PC-9 (cell line): ENCODE data around the gene ZNHIT2. TPM values are rescaled to one million over a fixed set of nuclear protein-coding genes. Genes with fewer than 3 reads are reported as not detected.

Experiments used
- BruUV-seq: library from RNA; stranded (reverse); fragments of 400-500 nt; replicated peaks from 2 replicates; lab custom pipeline; 2021; lab: Mats Ljungman, UMichigan
- CTCF ChIA-PET: fragments of 300-600 bp; sonication (Branson Sonifier 250); formaldehyde crosslinking; loops from one replicate; lab custom pipeline; 2022; ENCODE audit warnings: antibody characterized with exemption; lab: Charles Lee
- POLR2A ChIA-PET: fragments of 300-600 bp; sonication (Branson Sonifier 250); formaldehyde crosslinking; loops from one replicate; lab custom pipeline; 2022; ENCODE audit warnings: antibody characterized with exemption; ENCODE audit not compliant: unreplicated experiment; lab: Charles Lee
- DNase-seq, 2 experiments: peaks; one replicate each; pipeline versions ENCODE4 v3.0.0 to v3.0.0-alpha.2; 2015 to 2022; ENCODE audit warnings: mixed read lengths in 1 of 2
- H2AFZ ChIP-seq: fragments of 200-600 bp; sonication (generic); 2 replicates; pipeline ENCODE4 v1.8.1; 2017; ENCODE audit warnings: antibody characterized with exemption
- H3F3A ChIP-seq: fragments of 200-600 bp; sonication (generic); 2 replicates; pipeline ENCODE4 v1.8.1; 2017; ENCODE audit warnings: antibody characterized with exemption, mild to moderate bottlenecking, low read depth; ENCODE audit not compliant: insufficient read depth
- H3K27ac ChIP-seq: fragments of 200-600 bp; sonication (generic); 2 replicates; pipeline ENCODE4 v1.6.1; 2016; ENCODE audit warnings: mixed run types
- H3K27me3 ChIP-seq: fragments of 200-600 bp; sonication (generic); 2 replicates; pipeline ENCODE4 v1.6.1; 2016; ENCODE audit warnings: low read depth, mixed run types; ENCODE audit not compliant: insufficient read depth
- H3K36me3 ChIP-seq: fragments of 200-600 bp; sonication (generic); 2 replicates; pipeline ENCODE4 v1.6.1; 2016; ENCODE audit warnings: low read depth, mixed run types
- H3K4me1 ChIP-seq: fragments of 200-600 bp; sonication (generic); replicated peaks from 2 replicates; pipeline ENCODE4 v1.6.1; 2016; ENCODE audit warnings: mixed run types; ENCODE audit not compliant: insufficient read depth
- H3K4me2 ChIP-seq: fragments of 200-600 bp; sonication (generic); 2 replicates; pipeline ENCODE4 v1.6.1; 2017; ENCODE audit warnings: mixed run types
- H3K4me3 ChIP-seq: fragments of 200-600 bp; sonication (generic); 2 replicates; pipeline ENCODE4 v1.6.1; 2016; ENCODE audit warnings: mixed run types
- H3K79me2 ChIP-seq: fragments of 200-600 bp; sonication (generic); 2 replicates; pipeline ENCODE4 v1.6.1; 2017; ENCODE audit warnings: low read depth, mixed run types
- H3K9me2 ChIP-seq: fragments of 200-600 bp; sonication (generic); 2 replicates; pipeline ENCODE4 v1.8.1; 2017; ENCODE audit warnings: mild to moderate bottlenecking; ENCODE audit not compliant: insufficient read depth
- H3K9me3 ChIP-seq: fragments of 200-600 bp; sonication (generic); 2 replicates; pipeline ENCODE4 v1.8.1; 2016; ENCODE audit warnings: low read depth; ENCODE audit not compliant: insufficient read depth
- H4K20me1 ChIP-seq: fragments of 200-600 bp; sonication (generic); 2 replicates; pipeline ENCODE4 v1.8.1; 2017; ENCODE audit not compliant: insufficient read depth
- EZH2 ChIP-seq: fragments of 200-600 bp; sonication (generic); IDR thresholded peaks from 2 replicates; pipeline ENCODE4 v1.8.0; 2017; ENCODE audit warnings: antibody characterized with exemption, low read depth
- intact Hi-C: fragments of 100-400 bp; cut with micrococcal nuclease; formaldehyde crosslinking; loops from one replicate; pipeline ENCODE4 v1.10.0; 2022; ENCODE audit not compliant: unreplicated experiment
- total RNA-seq: library from RNA; stranded (reverse); gene quantifications from 2 replicates; pipeline ENCODE4 v1.2.3, GENCODE V29; 2021
- TF ChIP-seq, protein P1 (sequence below): fragments of 200-600 bp; sonication (generic); conservative IDR thresholded peaks from 2 replicates; pipeline ENCODE4 v1.6.1; 2017; ENCODE audit warnings: mixed run types, antibody characterized with exemption, mild to moderate bottlenecking, moderate library complexity

The ZNHIT2 gene
- total RNA-seq, 1 experiment from 2014 or later: 13.7 TPM

DNA sequence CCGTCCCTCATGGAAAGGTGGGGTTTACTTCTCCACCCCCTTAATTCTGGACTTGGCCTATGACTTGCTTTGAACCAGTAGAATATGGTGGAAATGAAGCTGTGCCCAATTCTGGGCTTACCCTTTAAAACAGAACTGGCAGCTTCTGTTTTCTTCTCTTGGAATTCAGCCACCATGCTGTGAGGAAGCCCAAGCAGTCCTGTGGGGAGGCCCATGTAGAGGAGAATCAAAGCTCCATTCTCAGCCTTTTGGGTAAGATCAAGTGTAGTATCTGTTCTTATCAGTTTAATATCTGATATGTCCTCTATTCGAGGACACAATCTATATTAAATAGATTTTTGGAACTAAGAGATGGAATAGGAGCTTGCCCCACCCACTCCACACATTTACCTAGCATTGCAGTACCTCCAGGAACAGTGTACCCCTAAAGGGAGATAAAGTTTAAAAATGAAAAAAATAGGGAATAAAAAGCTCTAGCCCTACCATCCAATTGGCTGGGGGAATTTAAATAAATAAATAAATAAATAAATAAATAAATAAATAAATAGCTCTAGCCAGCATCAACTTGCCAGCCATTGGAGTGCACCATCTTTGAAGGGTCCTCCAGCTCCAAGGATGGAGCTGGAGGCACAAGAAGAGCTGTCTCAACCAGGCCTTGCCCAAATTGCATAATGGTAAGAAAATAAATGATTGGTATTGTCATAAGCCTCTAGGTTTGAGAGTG lies 30.0 kb upstream of the ZNHIT2 start:
- ChIA-PET POLR2A (interaction anchor here (0.6 to 0.7 kb wide), 3 partner anchors 12 to 71 kb away, joined by 3 to 5 read pairs (median 4); no protein-coding TSS in a partner anchor), CTCF (interaction anchor here (0.6 to 1.3 kb wide), 2 partner anchors 12 to 175 kb away, joined by 5 to 12 read pairs; no protein-coding TSS in a partner anchor)
- H3K4me1 ChIP-seq: peaks cover 29% of the 10 kb centered on the region
- H3K27me3 ChIP-seq: no peaks in the 10 kb centered on the region
- no peaks in the 10 kb centered on the region for H4K20me1 ChIP-seq
- peaks cover 41% of the 10 kb centered on the region for H3F3A ChIP-seq
- no peaks in the 10 kb centered on the region for H3K79me2 ChIP-seq
- intact Hi-C loops: no loop called here
- no peaks in the 10 kb centered on the region for H3K9me3 ChIP-seq
- BruUV-seq: no TSS peak
- DNase-seq: no peak
- no peak overlapping the region for H3K4me3 ChIP-seq
- H3K9me2 ChIP-seq: no peaks in the 10 kb centered on the region
- H2AFZ ChIP-seq: no peak overlapping the region
- no peak overlapping the region for H3K4me2 ChIP-seq
- no peak overlapping the region for H3K27ac ChIP-seq
- no peaks in the 10 kb centered on the region for H3K36me3 ChIP-seq
- TF ChIP-seq, protein P1, sequence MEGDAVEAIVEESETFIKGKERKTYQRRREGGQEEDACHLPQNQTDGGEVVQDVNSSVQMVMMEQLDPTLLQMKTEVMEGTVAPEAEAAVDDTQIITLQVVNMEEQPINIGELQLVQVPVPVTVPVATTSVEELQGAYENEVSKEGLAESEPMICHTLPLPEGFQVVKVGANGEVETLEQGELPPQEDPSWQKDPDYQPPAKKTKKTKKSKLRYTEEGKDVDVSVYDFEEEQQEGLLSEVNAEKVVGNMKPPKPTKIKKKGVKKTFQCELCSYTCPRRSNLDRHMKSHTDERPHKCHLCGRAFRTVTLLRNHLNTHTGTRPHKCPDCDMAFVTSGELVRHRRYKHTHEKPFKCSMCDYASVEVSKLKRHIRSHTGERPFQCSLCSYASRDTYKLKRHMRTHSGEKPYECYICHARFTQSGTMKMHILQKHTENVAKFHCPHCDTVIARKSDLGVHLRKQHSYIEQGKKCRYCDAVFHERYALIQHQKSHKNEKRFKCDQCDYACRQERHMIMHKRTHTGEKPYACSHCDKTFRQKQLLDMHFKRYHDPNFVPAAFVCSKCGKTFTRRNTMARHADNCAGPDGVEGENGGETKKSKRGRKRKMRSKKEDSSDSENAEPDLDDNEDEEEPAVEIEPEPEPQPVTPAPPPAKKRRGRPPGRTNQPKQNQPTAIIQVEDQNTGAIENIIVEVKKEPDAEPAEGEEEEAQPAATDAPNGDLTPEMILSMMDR: no peak
- TF ChIP-seq EZH2: no peak

DNA sequence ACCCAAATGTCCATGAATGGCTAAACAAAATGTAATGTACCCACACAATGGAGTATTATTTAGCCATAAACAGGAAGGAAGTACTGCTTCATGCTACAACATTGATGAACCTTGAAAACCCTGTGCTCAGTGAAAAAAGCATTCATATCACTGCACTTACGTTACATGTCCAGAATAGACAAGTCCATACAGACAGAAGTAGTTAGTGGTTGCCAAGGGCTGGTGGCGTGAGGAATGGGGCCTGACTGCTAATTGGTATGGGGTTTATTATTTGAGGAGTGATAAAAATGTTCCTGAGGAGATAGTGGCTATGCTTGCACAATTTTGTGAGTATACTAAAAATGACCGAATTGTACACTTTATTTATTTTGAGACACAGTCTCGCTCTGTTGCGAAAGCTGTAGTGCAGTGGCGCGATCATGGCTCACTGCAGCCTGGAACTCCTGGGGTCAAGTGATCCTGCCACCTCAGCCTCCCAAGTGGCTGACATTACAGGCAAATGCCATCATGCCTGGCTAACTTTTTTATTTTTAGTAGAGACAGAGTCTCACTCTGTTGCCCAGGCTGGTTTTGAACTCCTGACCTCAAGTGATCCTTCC lies 24.5 kb upstream of the ZNHIT2 start:
- ChIA-PET CTCF (no interaction called here), POLR2A (no interaction called here)
- BruUV-seq: no TSS peak

DNA sequence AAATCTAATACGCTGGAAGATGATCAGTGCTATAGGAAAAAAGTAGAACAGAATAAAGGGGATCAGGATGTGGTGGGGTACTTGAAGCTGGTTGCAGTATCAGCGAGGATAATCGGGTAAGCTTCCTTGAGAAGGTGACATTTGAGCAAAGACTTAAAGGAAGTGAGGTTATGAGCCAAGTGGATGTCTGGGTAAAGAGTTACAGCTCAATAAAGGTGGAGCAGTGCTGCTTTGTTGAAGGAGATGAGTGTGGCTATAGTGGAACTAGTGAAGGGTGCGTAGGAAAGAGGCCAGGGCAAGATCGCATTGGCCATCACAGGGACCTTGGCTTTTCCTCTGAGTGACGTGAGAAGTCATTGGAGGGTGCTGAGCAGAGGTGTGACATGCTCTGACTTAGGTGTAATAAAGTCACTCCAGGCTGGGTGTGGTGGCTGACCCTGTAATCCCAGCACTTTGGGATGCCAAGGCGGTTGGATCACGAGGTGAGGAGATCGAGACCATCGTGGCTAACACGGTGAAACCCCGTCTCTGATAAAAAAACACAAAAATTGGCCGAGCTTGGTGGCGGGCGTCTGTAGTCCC lies 19.1 kb upstream of the ZNHIT2 start:
- Histone ChIP-seq H3K9me2 (no peaks in the 10 kb centered on the region), H3K4me1 (peaks cover 19% of the 10 kb centered on the region), H3F3A (peaks cover 16% of the 10 kb centered on the region), H3K36me3 (peaks cover 14% of the 10 kb centered on the region), H4K20me1 (peaks cover 15% of the 10 kb centered on the region), H2AFZ (no peak overlapping the region), H3K79me2 (peaks cover 31% of the 10 kb centered on the region), H3K27ac (peak overlapping the region; percentile 92; the same call in 1 of the 2 replicates), H3K9me3 (no peaks in the 10 kb centered on the region), H3K4me2 (no peak overlapping the region; the same call in 1 of the 2 replicates), H3K27me3 (no peaks in the 10 kb centered on the region), H3K4me3 (no peak overlapping the region)
- no peak for TF ChIP-seq EZH2
- TF ChIP-seq, protein P1: no peak
- intact Hi-C loops: no loop called here
- BruUV-seq: no TSS peak
- ChIA-PET CTCF (interaction anchor here (0.6 to 0.7 kb wide), 3 partner anchors 17 to 184 kb away, joined by 3 to 6 read pairs (median 4); no protein-coding TSS in a partner anchor), POLR2A (no interaction called here)
- no peak for DNase-seq

More for the DNA sequence above, 24.5 kb upstream of the ZNHIT2 start:
- Histone ChIP-seq H3K27ac (no peak overlapping the region), H3K4me3 (no peak overlapping the region), H3K36me3 (no peaks in the 10 kb centered on the region), H3K9me2 (no peaks in the 10 kb centered on the region), H2AFZ (no peak overlapping the region), H3K9me3 (no peaks in the 10 kb centered on the region), H4K20me1 (no peaks in the 10 kb centered on the region), H3K79me2 (no peaks in the 10 kb centered on the region), H3F3A (peaks cover 15% of the 10 kb centered on the region; the same call in 1 of the 2 replicates), H3K27me3 (no peaks in the 10 kb centered on the region), H3K4me1 (no peaks in the 10 kb centered on the region), H3K4me2 (no peak overlapping the region)
- TF ChIP-seq, protein P1: no peak
- TF ChIP-seq EZH2: no peak
- DNase-seq: no peak
- intact Hi-C loops: no loop called here
